Parathyroid adenoma (tissue), 2 donors: ENCODE data around the gene TMEM129.
A peak's percentile ranks its signal among the peaks of the same experiment; 100 is the strongest.

Experiments
- H2AFZ ChIP-seq: fragments of 300-600 bp; sonication (generic); one replicate; pipeline ENCODE4 v1.7.0; 2017; ENCODE audit warnings: antibody characterized with exemption, mild to moderate bottlenecking
- H3K27ac ChIP-seq: fragments of 300-600 bp; sonication (generic); one replicate; pipeline ENCODE4 v1.7.0; 2017
- H3K27me3 ChIP-seq: fragments of 300-600 bp; sonication (generic); one replicate; pipeline ENCODE4 v1.7.0; 2017; ENCODE audit warnings: low read length; ENCODE audit not compliant: control insufficient read depth, insufficient read depth
- H3K36me3 ChIP-seq: fragments of 300-600 bp; sonication (generic); one replicate; pipeline ENCODE4 v1.7.0; 2017; ENCODE audit warnings: low read length; ENCODE audit not compliant: control insufficient read depth, insufficient read depth
- H3K4me1 ChIP-seq: fragments of 300-600 bp; sonication (generic); one replicate; pipeline ENCODE4 v1.7.0; 2017; ENCODE audit warnings: control low read depth
- H3K4me2 ChIP-seq: fragments of 300-600 bp; sonication (generic); one replicate; pipeline ENCODE4 v1.7.0; 2017; ENCODE audit warnings: low read length
- H3K4me3 ChIP-seq: fragments of 300-600 bp; sonication (generic); one replicate; pipeline ENCODE4 v1.7.0; 2017; ENCODE audit warnings: low read depth, low read length
- H3K79me2 ChIP-seq: fragments of 300-600 bp; sonication (generic); one replicate; pipeline ENCODE4 v1.7.0; 2017; ENCODE audit warnings: control low read depth
- H3K9ac ChIP-seq: fragments of 300-600 bp; sonication (generic); one replicate; pipeline ENCODE4 v1.7.0; 2017; ENCODE audit warnings: mild to moderate bottlenecking
- H3K9me3 ChIP-seq: fragments of 300-600 bp; sonication (generic); one replicate; pipeline ENCODE4 v1.7.0; 2017; ENCODE audit warnings: low read length; ENCODE audit not compliant: control insufficient read depth
- TF ChIP-seq, protein P1 (sequence below): fragments of 300-600 bp; sonication (generic); IDR thresholded peaks from one replicate; pipeline ENCODE4 v1.7.0; 2017; ENCODE audit warnings: antibody characterized with exemption, mild to moderate bottlenecking
- donor health status: primary hyperparathyroidism.

Gene TMEM129, protein sequence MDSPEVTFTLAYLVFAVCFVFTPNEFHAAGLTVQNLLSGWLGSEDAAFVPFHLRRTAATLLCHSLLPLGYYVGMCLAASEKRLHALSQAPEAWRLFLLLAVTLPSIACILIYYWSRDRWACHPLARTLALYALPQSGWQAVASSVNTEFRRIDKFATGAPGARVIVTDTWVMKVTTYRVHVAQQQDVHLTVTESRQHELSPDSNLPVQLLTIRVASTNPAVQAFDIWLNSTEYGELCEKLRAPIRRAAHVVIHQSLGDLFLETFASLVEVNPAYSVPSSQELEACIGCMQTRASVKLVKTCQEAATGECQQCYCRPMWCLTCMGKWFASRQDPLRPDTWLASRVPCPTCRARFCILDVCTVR

DNA sequence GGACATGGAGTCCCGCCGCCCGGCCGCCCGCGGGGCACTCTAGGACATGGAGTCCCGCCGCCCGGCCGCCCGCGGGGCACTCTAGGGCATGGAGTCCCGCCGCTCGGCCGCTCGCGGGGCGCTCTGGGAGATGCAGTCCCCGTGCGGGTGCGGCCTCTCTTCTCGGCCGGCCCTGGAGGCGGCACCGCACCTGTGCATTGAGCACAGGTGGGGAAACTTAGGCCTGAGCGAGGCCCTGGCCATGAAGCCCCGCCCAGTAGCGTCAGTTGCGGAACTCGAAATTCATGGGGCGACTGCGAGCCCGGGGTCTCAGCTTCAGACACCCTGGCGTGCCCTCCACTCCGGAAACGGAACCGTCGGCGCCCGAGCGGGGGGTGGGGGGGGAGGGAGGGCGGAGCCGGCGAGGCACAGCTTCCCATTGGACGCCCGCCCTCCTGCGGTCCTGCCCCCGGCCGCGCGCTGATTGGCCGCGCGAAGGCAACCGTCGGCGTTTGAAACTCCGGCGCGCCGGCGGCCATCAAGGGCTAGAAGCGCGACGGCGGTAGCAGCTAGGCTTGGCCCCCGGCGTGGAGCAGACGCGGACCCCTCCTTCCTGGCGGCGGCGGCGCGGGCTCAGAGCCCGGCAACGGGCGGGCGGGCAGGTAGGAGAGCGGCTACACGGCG lies at the start of gene TMEM129, which contains the start of gene TACC3:
Gene TMEM129, minus strand, starts transcription at position 321 of the 663 bp plus-strand sequence. CDS start 486 bp downstream, outside the sequence.
Gene TACC3, plus strand, starts transcription at position 519 of the 663 bp plus-strand sequence. CDS start 1,901 bp downstream, outside the sequence.
- Histone ChIP-seq H3K27me3 (no peaks in the 10 kb centered on the region), H3K4me1 (no peaks in the 10 kb centered on the region), H3K9ac (no peak within 1 kb of the TSS), H3K79me2 (peaks cover 3% of the 10 kb centered on the region), H3K4me2 (peak within 1 kb of the TSS; percentile 95), H3K4me3 (peak within 1 kb of the TSS; percentile 75), H3K27ac (peak within 1 kb of the TSS; percentile 80), H2AFZ (peak within 1 kb of the TSS; percentile 69), H3K9me3 (no peaks in the 10 kb centered on the region), H3K36me3 (no peaks in the 10 kb centered on the region)
- TF ChIP-seq, protein P1, sequence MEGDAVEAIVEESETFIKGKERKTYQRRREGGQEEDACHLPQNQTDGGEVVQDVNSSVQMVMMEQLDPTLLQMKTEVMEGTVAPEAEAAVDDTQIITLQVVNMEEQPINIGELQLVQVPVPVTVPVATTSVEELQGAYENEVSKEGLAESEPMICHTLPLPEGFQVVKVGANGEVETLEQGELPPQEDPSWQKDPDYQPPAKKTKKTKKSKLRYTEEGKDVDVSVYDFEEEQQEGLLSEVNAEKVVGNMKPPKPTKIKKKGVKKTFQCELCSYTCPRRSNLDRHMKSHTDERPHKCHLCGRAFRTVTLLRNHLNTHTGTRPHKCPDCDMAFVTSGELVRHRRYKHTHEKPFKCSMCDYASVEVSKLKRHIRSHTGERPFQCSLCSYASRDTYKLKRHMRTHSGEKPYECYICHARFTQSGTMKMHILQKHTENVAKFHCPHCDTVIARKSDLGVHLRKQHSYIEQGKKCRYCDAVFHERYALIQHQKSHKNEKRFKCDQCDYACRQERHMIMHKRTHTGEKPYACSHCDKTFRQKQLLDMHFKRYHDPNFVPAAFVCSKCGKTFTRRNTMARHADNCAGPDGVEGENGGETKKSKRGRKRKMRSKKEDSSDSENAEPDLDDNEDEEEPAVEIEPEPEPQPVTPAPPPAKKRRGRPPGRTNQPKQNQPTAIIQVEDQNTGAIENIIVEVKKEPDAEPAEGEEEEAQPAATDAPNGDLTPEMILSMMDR, result no peak

GRCh38 chr4:1770791-1771231 lies 49.7 kb upstream of the TMEM129 start:
- no peaks in the 10 kb centered on the region for H3K79me2 ChIP-seq
- H3K9me3 ChIP-seq, result no peaks in the 10 kb centered on the region
- peaks cover 2% of the 10 kb centered on the region for H3K4me1 ChIP-seq
- H3K9ac ChIP-seq, result no peak overlapping the region
- H3K4me3 ChIP-seq, result no peak overlapping the region
- no peaks in the 10 kb centered on the region for H3K27me3 ChIP-seq
- TF ChIP-seq, protein P1, result no peak
- H3K4me2 ChIP-seq, result no peak overlapping the region
- no peak overlapping the region for H3K27ac ChIP-seq
- no peak overlapping the region for H2AFZ ChIP-seq
- H3K36me3 ChIP-seq, result no peaks in the 10 kb centered on the region

- Histone ChIP-seq H3K9me3 (no peaks in the 10 kb centered on the region), H2AFZ (no peak overlapping the region), H3K79me2 (no peaks in the 10 kb centered on the region), H3K36me3 (no peaks in the 10 kb centered on the region), H3K27me3 (no peaks in the 10 kb centered on the region), H3K4me3 (no peak overlapping the region), H3K27ac (no peak overlapping the region), H3K9ac (no peak overlapping the region), H3K4me1 (peaks cover 2% of the 10 kb centered on the region), H3K4me2 (no peak overlapping the region)
- TF ChIP-seq, protein P1, result no peak
Observed at GRCh38 chr4:1770245-1770644, 49.1 kb upstream of the TMEM129 start.

GRCh38 chr4:1769692-1770091 lies 48.6 kb upstream of the TMEM129 start:
- H3K27ac ChIP-seq, result no peak overlapping the region
- no peaks in the 10 kb centered on the region for H3K36me3 ChIP-seq
- peaks cover 2% of the 10 kb centered on the region for H3K4me1 ChIP-seq
- no peak overlapping the region for H3K9ac ChIP-seq
- no peaks in the 10 kb centered on the region for H3K79me2 ChIP-seq
- no peaks in the 10 kb centered on the region for H3K9me3 ChIP-seq
- no peak overlapping the region for H2AFZ ChIP-seq
- TF ChIP-seq, protein P1, result no peak
- no peaks in the 10 kb centered on the region for H3K27me3 ChIP-seq
- H3K4me3 ChIP-seq, result no peak overlapping the region
- H3K4me2 ChIP-seq, result no peak overlapping the region
